Measurements from ENCODE around the gene NXN. TPM values are rescaled to one million over a fixed set of nuclear protein-coding genes. Genes with fewer than 3 reads are reported as not detected.
"Not testable (repeated sequence)": the region's sequence is repeated elsewhere in the genome, so short reads cannot be mapped to it uniquely, and the experiment has no call there.

The NXN gene
- total RNA-seq, 4 donors from 2014 or later: 11.3 to 51.6 (median 31.8) TPM

DNA sequence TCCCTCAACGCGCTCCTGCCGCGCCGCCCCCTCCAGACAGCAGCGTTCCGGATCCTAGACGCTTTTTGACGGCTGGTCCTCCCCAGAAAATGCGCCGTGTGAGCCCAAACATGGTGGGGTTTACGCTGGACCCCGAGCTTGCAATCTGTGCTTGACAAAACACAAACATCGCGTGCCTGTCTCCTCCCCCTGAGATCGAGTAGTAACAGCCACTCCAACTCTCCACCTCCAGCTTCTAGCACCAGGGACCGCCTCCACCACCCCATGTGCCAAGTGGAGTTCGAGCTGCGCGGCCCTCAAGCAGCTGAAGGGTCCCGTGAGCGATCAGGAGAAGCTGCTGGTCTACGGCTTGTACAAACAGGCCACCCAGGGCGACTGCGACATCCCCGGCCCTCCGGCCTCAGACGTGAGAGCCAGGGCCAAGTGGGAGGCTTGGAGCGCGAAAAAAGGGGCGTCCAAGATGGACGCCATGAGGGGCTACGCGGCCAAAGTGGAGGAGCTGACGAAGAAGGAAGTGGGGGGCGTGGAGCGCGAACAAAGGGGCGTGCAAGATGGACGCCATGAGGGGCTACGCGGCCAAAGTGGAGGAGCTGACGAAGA is 226.9 kb downstream of the NXN start:
- TF ChIP-seq POLR2A (IDR thresholded peaks at IDR 0.05): no peak
- TF ChIP-seq, protein P1, sequence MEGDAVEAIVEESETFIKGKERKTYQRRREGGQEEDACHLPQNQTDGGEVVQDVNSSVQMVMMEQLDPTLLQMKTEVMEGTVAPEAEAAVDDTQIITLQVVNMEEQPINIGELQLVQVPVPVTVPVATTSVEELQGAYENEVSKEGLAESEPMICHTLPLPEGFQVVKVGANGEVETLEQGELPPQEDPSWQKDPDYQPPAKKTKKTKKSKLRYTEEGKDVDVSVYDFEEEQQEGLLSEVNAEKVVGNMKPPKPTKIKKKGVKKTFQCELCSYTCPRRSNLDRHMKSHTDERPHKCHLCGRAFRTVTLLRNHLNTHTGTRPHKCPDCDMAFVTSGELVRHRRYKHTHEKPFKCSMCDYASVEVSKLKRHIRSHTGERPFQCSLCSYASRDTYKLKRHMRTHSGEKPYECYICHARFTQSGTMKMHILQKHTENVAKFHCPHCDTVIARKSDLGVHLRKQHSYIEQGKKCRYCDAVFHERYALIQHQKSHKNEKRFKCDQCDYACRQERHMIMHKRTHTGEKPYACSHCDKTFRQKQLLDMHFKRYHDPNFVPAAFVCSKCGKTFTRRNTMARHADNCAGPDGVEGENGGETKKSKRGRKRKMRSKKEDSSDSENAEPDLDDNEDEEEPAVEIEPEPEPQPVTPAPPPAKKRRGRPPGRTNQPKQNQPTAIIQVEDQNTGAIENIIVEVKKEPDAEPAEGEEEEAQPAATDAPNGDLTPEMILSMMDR (IDR thresholded peaks at IDR 0.05): no peak
- peak overlapping the region; percentile 52 for H3K4me3 ChIP-seq (ENCODE audit: low read depth, poor library complexity, severe bottlenecking)
- DNase-seq (ENCODE audit: low spot score in 2 of 2): peak; percentile 81 to 93
- 5 to 23% methylated on average over 27 to 43 of the region's 43 CpGs for WGBS, 2 donors
- intact Hi-C loops (cut with DNase I; ENCODE audit: low total_unique reads): loop anchor here (5.0 kb wide), 1 partner anchor 340 kb away; a partner anchor contains a TSS

- TF ChIP-seq POLR2A (IDR thresholded peaks at IDR 0.05): peak in 1 of 2 donors; percentile 39
- TF ChIP-seq, protein P1 (IDR thresholded peaks at IDR 0.05): peak in 1 of 3 donors; percentile 56
- peak within 1 kb of the TSS; percentile 52 for H3K4me3 ChIP-seq (ENCODE audit: low read depth, poor library complexity, severe bottlenecking)
- peak; percentile 89 to 98 for DNase-seq (ENCODE audit: low spot score in 2 of 2)
- intact Hi-C loops (cut with DNase I; ENCODE audit: low total_unique reads): loop anchor here (5.0 kb wide), 1 partner anchor 340 kb away; a partner anchor contains a TSS
- 1 to 2% methylated on average over 34 to 37 of the region's 87 CpGs for WGBS, 2 donors
These were observed 227.5 kb downstream of the NXN start, which contains the start of gene GEMIN4 for GRCh38 chr17:752002-752619. TSS of gene GEMIN4 (minus strand) at chr17:752264. CDS start at chr17:752142, 122 bp downstream.

DNA sequence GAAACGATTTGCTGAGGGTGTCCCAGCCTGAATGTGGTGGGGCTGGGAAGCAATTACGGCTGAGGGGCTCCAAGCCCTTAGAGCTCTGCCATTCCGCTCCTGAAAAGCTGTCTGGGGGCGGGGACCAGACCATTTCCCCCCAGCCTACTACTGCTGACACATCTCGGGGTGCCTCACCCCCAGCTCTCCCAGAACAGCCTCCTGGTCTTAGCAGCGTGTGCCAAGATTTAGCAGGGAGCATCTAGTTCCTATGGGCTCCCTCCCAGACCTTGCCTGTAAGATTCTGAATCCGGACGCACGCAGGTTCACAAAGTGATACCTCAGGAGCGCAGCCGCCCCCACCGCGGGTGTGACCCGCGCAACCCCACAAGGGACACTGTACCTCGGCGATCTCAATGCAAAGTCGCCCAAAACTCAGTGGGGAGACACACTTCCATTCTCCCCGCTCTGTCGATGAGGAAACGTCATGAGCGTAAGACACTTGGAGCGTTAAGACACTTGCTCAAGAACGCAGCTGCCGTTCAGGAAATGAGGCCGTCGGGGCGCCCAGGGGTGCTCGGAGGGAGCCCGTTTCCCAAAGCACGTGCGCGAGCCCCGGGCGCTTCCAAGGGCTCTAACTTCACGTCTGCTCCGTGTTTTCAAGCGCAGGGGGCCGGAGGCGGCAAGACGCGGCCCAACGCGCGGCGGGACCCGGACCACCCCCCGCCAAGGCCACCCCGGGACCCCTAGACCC is 228.1 kb downstream of the NXN start:
- TF ChIP-seq POLR2A (IDR thresholded peaks at IDR 0.05): no peak
- TF ChIP-seq, protein P1 (IDR thresholded peaks at IDR 0.05): no peak
- WGBS, 2 donors: 1 to 2% methylated on average over 35 to 36 of the region's 49 CpGs
- H3K4me3 ChIP-seq (ENCODE audit: low read depth, poor library complexity, severe bottlenecking): peak overlapping the region; percentile 52
- intact Hi-C loops (cut with DNase I; ENCODE audit: low total_unique reads): loop anchor here (5.0 kb wide), 1 partner anchor 339 kb away; a partner anchor contains a TSS
- peak in 1 of 2 donors; percentile 89 for DNase-seq (ENCODE audit: low spot score in 2 of 2)

DNA sequence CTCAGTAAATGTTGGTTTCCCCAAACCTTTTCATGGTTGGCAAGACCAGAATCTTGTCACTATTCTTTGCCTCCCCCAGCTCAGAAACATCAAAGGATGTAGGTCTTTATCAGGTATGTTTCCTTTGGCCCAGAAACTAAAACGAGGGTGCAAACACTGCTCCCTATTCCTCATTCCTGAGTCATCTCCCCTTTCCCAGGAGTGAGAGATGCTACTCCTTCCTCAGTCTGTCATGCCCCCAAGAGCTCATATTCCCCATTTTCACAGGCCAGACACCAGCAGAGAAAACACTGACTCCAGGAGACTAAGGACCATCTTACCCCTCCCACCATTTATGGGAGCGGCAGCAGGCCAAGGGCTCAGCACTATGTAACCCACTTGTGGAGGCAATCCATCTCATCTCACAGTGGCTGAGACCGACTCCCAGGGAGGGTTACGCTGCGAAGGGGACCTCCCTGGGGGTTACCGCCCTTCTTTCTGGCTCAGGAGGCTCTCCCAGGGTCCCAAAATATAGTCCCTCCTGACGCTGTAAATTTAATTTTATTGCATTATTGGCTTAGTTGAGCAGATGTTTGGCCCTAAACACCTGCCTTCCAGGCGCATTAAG is 229.0 kb downstream of the NXN start:
- intact Hi-C loops (cut with DNase I; ENCODE audit: low total_unique reads): loop anchor here (5.0 kb wide), 1 partner anchor 338 kb away; a partner anchor contains a TSS
- H3K4me3 ChIP-seq (ENCODE audit: low read depth, poor library complexity, severe bottlenecking): no peak overlapping the region
- no peak for DNase-seq (ENCODE audit: low spot score in 2 of 2)
- TF ChIP-seq, protein P1 (IDR thresholded peaks at IDR 0.05): no peak
- TF ChIP-seq POLR2A (IDR thresholded peaks at IDR 0.05): no peak
- WGBS, 2 donors: 46 to 60% methylated on average over 8 of the region's 8 CpGs

- intact Hi-C loops (cut with DNase I; ENCODE audit: low total_unique reads); H3K4me3 ChIP-seq (ENCODE audit: low read depth, poor library complexity, severe bottlenecking); DNase-seq (ENCODE audit: low spot score in 2 of 2): not testable (repeated sequence)
- 68 to 85% methylated on average over 7 of the region's 7 CpGs for WGBS, 2 donors
These were observed 230.2 kb downstream of the NXN start for GRCh38 chr17:749359-749758.

Small RNAs within 50 kb of the gene (microRNA-seq; reads per million reads assigned to microRNA genes)
- gene MIR3183 (ENCODE audit: borderline number of aligned reads in 1 of 2, borderline replicate concordance in 2 of 2): 0 reads per million in 2 donors

Other genes with a start within 250 kb of the NXN start
- 100 to 1,000 TPM in 1 of 4 donors, 10 to 100 TPM in 3; 75.2 to 111 (median 78.8) TPM for gene TLCD3A, start 247.2 kb downstream of the NXN start, total RNA-seq
- 10 to 100 TPM; 27.7 to 48.3 (median 37.7) TPM for gene GEMIN4, start 227.5 kb downstream of the NXN start, total RNA-seq
- gene GLOD4, start 197.5 kb downstream of the NXN start, total RNA-seq: 10 to 100 TPM; 69.7 to 99.5 (median 84.0) TPM
- gene MRM3, start 197.4 kb downstream of the NXN start, total RNA-seq: 10 to 100 TPM; 28.9 to 44.9 (median 35.8) TPM
- 10 to 100 TPM; 11.7 to 15.7 (median 13.9) TPM for gene TIMM22, start 17.4 kb upstream of the NXN start, total RNA-seq
- 10 to 100 TPM; 60.9 to 98.8 (median 88.3) TPM for gene ABR, start 200.2 kb upstream of the NXN start, total RNA-seq